Measurements from ENCODE around the gene KLK10.

Gene KLK10

DNA sequence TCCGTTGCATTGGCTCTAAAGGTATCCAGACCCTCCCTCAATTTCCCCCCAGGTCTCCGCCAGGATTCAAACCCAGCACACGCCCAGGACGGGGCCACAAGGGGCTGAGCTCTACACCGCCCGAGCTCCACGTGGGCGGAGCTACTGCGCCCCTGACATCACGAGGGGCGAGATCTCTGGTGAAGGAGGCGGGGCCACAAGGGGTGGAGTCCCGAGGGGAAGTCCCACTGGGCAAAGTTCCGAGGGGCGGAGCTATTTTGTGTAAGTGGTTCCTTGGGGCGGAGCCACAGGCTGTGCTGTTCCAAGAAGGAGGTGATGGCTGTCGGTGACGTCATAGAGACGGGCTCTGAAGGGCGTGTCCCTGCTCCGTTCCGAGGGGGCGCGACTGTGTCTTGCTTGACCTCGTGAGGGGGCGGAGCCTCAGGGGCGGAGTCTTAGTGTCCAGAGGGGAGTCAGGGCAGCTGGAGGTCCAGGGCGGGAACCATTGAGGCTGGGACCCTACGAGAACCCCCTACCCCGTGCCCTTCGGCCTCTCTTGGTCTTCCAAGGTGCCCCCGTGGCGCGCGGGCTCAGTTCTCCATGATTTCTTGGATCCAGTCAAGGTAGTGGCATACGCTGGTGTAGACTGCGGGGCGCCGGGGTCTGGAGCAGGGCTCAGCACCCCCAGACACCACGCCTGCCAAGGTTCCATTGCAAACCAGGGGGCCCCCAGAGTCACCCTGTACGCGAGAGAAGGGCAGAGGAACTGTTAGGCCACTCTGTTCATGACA is 16.8 kb downstream of the KLK10 start:
- TF ChIP-seq, protein P1, sequence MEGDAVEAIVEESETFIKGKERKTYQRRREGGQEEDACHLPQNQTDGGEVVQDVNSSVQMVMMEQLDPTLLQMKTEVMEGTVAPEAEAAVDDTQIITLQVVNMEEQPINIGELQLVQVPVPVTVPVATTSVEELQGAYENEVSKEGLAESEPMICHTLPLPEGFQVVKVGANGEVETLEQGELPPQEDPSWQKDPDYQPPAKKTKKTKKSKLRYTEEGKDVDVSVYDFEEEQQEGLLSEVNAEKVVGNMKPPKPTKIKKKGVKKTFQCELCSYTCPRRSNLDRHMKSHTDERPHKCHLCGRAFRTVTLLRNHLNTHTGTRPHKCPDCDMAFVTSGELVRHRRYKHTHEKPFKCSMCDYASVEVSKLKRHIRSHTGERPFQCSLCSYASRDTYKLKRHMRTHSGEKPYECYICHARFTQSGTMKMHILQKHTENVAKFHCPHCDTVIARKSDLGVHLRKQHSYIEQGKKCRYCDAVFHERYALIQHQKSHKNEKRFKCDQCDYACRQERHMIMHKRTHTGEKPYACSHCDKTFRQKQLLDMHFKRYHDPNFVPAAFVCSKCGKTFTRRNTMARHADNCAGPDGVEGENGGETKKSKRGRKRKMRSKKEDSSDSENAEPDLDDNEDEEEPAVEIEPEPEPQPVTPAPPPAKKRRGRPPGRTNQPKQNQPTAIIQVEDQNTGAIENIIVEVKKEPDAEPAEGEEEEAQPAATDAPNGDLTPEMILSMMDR (IDR thresholded peaks at IDR 0.05; ENCODE audit: low read depth, low read length) = no peak
- H3K4me3 ChIP-seq (ENCODE audit: low read depth, low read length) = no peak overlapping the region

DNA sequence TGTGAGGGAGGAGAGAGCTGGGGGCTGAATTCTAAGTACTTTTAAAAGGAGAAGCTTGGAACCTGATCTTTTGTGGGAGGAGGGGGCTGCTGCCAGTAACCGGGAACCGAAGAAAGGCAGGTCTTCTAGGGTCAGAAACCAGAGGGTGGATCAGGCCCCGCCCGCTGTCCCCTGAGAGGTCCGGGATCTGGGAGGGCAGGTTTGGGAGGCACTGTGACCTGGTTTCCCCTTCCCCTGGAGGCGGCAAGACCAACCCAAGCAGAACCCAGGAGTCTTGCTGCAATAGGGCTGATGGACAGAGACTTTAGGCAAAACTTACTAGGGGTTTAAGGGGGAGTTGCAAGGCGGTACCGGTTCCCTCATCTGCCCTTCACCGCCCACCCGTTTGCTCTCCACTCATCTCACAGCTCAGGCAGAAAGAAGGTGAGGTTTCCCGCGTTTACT is 17.4 kb downstream of the KLK10 start:
- H3K4me3 ChIP-seq (ENCODE audit: low read depth, low read length) = no peak overlapping the region
- TF ChIP-seq, protein P1 (IDR thresholded peaks at IDR 0.05; ENCODE audit: low read depth, low read length) = no peak

DNA sequence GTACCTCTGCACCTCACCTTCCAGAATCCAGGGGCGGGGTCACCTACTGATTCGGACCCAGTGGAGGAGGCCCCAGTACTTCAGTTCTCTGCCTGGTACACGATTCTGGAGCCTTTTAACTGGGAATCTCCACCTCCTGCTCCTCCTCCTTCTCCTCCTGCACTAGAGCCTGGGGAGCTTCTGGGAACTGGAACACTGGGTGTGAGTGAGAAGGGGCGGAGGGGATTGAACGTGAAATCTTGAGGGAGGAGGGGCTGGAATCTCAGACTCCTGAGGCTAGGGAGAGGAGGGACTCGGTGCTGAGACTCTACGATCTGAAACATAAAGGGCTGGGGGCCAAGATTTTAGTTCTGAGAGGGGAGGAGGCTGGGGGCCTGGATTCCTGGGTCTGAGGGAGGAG is 18.0 kb downstream of the KLK10 start, which contains the start of gene KLK8:
Gene KLK8, minus strand, starts transcription at position 90 of the 400 bp plus-strand sequence. CDS start 437 bp downstream, outside the sequence.
- no peak within 1 kb of the TSS for H3K4me3 ChIP-seq (ENCODE audit: low read depth, low read length)
- TF ChIP-seq, protein P1 (IDR thresholded peaks at IDR 0.05; ENCODE audit: low read depth, low read length) = no peak

DNA sequence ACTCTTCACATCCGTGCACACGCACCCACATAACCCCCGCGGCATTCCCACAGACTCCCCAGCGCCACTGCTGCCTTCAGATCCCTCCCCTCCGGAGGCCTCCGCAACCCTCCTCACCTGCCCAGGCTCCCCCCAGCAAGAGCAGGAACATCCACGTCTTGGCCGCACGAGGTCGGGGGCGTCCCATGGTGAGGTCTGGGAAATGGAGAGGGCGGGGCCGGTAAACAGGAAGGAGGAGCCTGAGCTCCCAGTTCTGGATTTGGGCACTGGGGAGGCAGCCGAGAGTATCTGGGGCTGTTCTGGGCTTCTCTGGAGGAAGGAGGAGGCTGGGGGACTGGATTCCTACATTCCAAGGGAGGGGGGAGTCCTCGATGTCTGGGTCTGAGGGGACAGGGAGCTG is 18.5 kb downstream of the KLK10 start:
- TF ChIP-seq, protein P1 (IDR thresholded peaks at IDR 0.05; ENCODE audit: low read depth, low read length) = no peak

DNA sequence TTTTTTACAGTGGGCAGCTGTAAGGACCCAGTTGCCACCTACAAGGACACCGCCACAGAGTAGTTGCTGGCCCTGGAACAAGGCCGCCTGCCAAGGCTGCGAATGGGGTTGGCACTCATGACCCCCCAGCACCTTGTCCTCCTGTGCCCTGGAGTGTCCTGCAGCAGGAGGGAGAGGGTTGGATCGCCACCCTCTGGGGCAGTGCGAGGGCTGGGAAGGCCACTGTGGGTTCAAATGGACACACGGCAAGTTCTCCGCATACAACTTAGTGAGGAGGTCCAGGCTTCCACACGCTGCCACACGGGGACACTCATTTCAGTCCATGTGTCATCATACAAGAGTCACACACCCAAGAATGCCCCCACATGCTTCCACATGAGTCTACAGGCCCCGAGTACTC is 19.1 kb downstream of the KLK10 start:
- TF ChIP-seq, protein P1 (IDR thresholded peaks at IDR 0.05; ENCODE audit: low read depth, low read length) = no peak
- H3K4me3 ChIP-seq (ENCODE audit: low read depth, low read length) = no peak overlapping the region

More for the DNA sequence above, 18.5 kb downstream of the KLK10 start:
- H3K4me3 ChIP-seq (ENCODE audit: low read depth, low read length) = no peak overlapping the region

DNA sequence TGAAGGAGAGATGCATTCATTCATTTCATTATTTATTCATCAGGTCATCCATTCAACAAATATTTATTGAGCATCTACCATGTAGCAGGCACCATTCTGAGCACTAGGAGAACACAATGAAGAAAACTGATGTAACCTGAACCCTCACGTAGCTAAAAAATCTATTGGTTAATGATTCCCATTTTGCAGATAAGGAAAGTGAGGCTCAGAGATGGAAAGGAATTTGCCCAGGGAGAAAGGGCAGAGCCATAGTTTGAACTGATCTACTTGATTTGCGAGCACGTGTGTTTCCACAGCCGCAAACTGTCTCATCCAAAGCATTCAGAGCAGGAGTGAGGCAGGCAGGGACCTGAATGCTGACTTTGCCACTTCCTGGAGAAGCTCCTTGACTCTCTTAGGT is 20.8 kb downstream of the KLK10 start:
- TF ChIP-seq, protein P1 (IDR thresholded peaks at IDR 0.05; ENCODE audit: low read depth, low read length) = no peak
- H3K4me3 ChIP-seq (ENCODE audit: low read depth, low read length) = no peak overlapping the region

DNA sequence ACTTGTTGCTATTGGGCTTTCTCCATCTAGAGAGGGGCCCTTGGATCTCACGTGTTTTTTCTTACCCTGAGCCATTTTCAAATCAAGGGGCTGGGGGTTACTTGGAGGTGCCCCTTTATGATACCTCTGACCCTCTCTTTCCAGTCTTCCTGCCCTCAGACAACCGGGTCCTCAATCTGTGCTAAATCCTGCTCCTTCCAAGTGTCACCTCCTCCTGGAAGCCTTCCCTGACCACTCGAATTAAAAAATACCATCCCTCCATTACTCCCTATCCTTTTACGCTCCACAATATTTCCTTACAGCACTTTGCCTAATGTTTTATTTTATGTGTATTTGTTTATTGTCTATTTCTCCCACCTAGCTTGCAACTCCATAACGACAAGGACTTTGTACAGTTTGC is 21.4 kb downstream of the KLK10 start:
- TF ChIP-seq, protein P1 (IDR thresholded peaks at IDR 0.05; ENCODE audit: low read depth, low read length) = no peak
- no peak overlapping the region for H3K4me3 ChIP-seq (ENCODE audit: low read depth, low read length)

All from WI38 (cell line).